Kidney epithelial cell (primary cell): ENCODE results near the gene ABHD8. TPM values are rescaled to one million over a fixed set of nuclear protein-coding genes. Genes with fewer than 3 reads are reported as not detected.
A peak's percentile ranks its signal among the peaks of the same experiment; 100 is the strongest.
"Not testable (repeated sequence)": the region's sequence is repeated elsewhere in the genome, so short reads cannot be mapped to it uniquely, and the experiment has no call there.

Source experiments
- DNase-seq: peaks from one replicate; pipeline ENCODE4 v3.0.0-alpha.2; 2010; ENCODE audit warnings: low read depth
- H3K27me3 ChIP-seq: 2 replicates; pipeline ENCODE4 v1.6.0; 2011; ENCODE audit warnings: low read length; ENCODE audit not compliant: control insufficient read depth, insufficient read depth
- H3K36me3 ChIP-seq: 2 replicates; pipeline ENCODE4 v1.5.1; 2011; ENCODE audit warnings: low read length; ENCODE audit not compliant: control insufficient read depth, insufficient read depth
- H3K4me3 ChIP-seq: 2 replicates; pipeline ENCODE4 v1.5.1; 2011; ENCODE audit warnings: low read depth, mild to moderate bottlenecking, control low read depth, low read length
- CTCF ChIP-seq: IDR thresholded peaks from 2 replicates; pipeline ENCODE4 v1.5.1; 2011; ENCODE audit warnings: mild to moderate bottlenecking, moderate library complexity, low read length, control low read depth, inconsistent platforms; ENCODE audit not compliant: insufficient read depth, poor library complexity, severe bottlenecking
- total RNA-seq: library from RNA; depleted of rRNA; stranded (reverse); fragments of >200 nt; gene quantifications from 2 replicates; pipeline ENCODE4 v1.2.3, GENCODE V29; 2015

The ABHD8 gene
- total RNA-seq, 1 donor from 2014 or later, result 18.6 TPM

GRCh38 chr19:17281391-17282304 lies 21.6 kb downstream of the ABHD8 start, which contains the start of gene ANKLE1:
TSS of gene ANKLE1 (plus strand) at chr19:17281901. CDS start at chr19:17281921, 20 bp downstream.
- Histone ChIP-seq H3K36me3 (peaks cover 1% of the 10 kb centered on the region), H3K27me3 (no peaks in the 10 kb centered on the region), H3K4me3 (peak within 1 kb of the TSS; percentile 34)
- no peak for DNase-seq
- no peak for TF ChIP-seq CTCF

GRCh38 chr19:17279436-17279835 lies 23.8 kb downstream of the ABHD8 start:
- Histone ChIP-seq H3K36me3 (peaks cover 5% of the 10 kb centered on the region), H3K4me3 (no peak overlapping the region), H3K27me3 (no peaks in the 10 kb centered on the region)
- DNase-seq, result no peak
- TF ChIP-seq CTCF, result no peak

- Histone ChIP-seq H3K4me3 (no peak overlapping the region), H3K36me3 (peaks cover 7% of the 10 kb centered on the region), H3K27me3 (no peaks in the 10 kb centered on the region)
- DNase-seq, result no peak
- TF ChIP-seq CTCF, result no peak
These were observed 27.6 kb downstream of the ABHD8 start for GRCh38 chr19:17275441-17276175.

- not testable (repeated sequence) for H3K36me3 ChIP-seq, DNase-seq, H3K4me3 ChIP-seq, H3K27me3 ChIP-seq
These were observed 28.3 kb downstream of the ABHD8 start for GRCh38 chr19:17274892-17275291.

- DNase-seq, result no peak
- no peaks in the 10 kb centered on the region for H3K27me3 ChIP-seq
- TF ChIP-seq CTCF, result no peak
- H3K4me3 ChIP-seq, result no peak overlapping the region
- H3K36me3 ChIP-seq, result peaks cover 5% of the 10 kb centered on the region
These were observed 34.5 kb downstream of the ABHD8 start for GRCh38 chr19:17268754-17269153.
